ENCODE measurements around the gene CAPS2.

Gene CAPS2

GRCh38 chr12:75305412-75306332 lies 24.5 kb downstream of the CAPS2 start:
- DNase-seq (ENCODE audit: low read depth in 2 of 2): no peak

GRCh38 chr12:75302781-75303180 lies 27.3 kb downstream of the CAPS2 start:
- DNase-seq (ENCODE audit: low read depth in 2 of 2): no peak

- DNase-seq (ENCODE audit: low read depth in 2 of 2): no peak
Observed at GRCh38 chr12:75302225-75302624, 27.9 kb downstream of the CAPS2 start.

- no peak for DNase-seq (ENCODE audit: low read depth in 2 of 2)
Observed at GRCh38 chr12:75294797-75295196, 35.3 kb downstream of the CAPS2 start.

GRCh38 chr12:75294336-75294735 lies 35.8 kb downstream of the CAPS2 start:
- DNase-seq (ENCODE audit: low read depth in 2 of 2): no peak

GRCh38 chr12:75291014-75291413 lies 39.1 kb downstream of the CAPS2 start:
- DNase-seq (ENCODE audit: low read depth in 2 of 2): no peak

GRCh38 chr12:75289753-75290152 lies 40.4 kb downstream of the CAPS2 start:
- DNase-seq (ENCODE audit: low read depth in 2 of 2): no peak

- no peak for DNase-seq (ENCODE audit: low read depth in 2 of 2)
Observed at GRCh38 chr12:75288860-75289259, 41.3 kb downstream of the CAPS2 start.

GRCh38 chr12:75275702-75276101 lies 54.4 kb downstream of the CAPS2 start:
- no peak for DNase-seq (ENCODE audit: low read depth in 2 of 2)

GRCh38 chr12:75271576-75271975 lies 58.5 kb downstream of the CAPS2 start:
- DNase-seq (ENCODE audit: low read depth in 2 of 2): no peak

- DNase-seq (ENCODE audit: low read depth in 2 of 2): no peak
Observed at GRCh38 chr12:75270157-75270556, 60.0 kb downstream of the CAPS2 start.

GRCh38 chr12:75269209-75269608 lies 60.9 kb downstream of the CAPS2 start:
- DNase-seq (ENCODE audit: low read depth in 2 of 2): no peak

GRCh38 chr12:75260316-75260715 lies 69.8 kb downstream of the CAPS2 start:
- DNase-seq (ENCODE audit: low read depth in 2 of 2): no peak

- no peak for DNase-seq (ENCODE audit: low read depth in 2 of 2)
Observed at GRCh38 chr12:75259143-75259542, 71.0 kb downstream of the CAPS2 start.

- DNase-seq (ENCODE audit: low read depth in 2 of 2): no peak
Observed at GRCh38 chr12:75257510-75257909, 72.6 kb downstream of the CAPS2 start.

- no peak for DNase-seq (ENCODE audit: low read depth in 2 of 2)
Observed at GRCh38 chr12:75245108-75245507, 85.0 kb downstream of the CAPS2 start.

GRCh38 chr12:75239987-75240386 lies 90.1 kb downstream of the CAPS2 start:
- DNase-seq (ENCODE audit: low read depth in 2 of 2): no peak

- no peak for DNase-seq (ENCODE audit: low read depth in 2 of 2)
Observed at GRCh38 chr12:75236206-75236605, 93.9 kb downstream of the CAPS2 start.

GRCh38 chr12:75227132-75227531 lies 103.0 kb downstream of the CAPS2 start:
- DNase-seq (ENCODE audit: low read depth in 2 of 2): no peak

All from stimulated activated CD4-positive, alpha-beta T cell treated with anti-CD3 and anti-CD28 coated beads, Interleukin-4, amount 100 ng/mL, for 48 hours (primary cell).